ENCODE results near the gene IGFN1. TPM values are rescaled to one million over a fixed set of nuclear protein-coding genes. Genes with fewer than 3 reads are reported as not detected.

Gene IGFN1
- total and polyA plus RNA-seq, 9 of the 15 experiments (the other 6 are each of a cell fraction or from before 2014, with no cell fraction given): 0.04 TPM; not detected in 8

DNA sequence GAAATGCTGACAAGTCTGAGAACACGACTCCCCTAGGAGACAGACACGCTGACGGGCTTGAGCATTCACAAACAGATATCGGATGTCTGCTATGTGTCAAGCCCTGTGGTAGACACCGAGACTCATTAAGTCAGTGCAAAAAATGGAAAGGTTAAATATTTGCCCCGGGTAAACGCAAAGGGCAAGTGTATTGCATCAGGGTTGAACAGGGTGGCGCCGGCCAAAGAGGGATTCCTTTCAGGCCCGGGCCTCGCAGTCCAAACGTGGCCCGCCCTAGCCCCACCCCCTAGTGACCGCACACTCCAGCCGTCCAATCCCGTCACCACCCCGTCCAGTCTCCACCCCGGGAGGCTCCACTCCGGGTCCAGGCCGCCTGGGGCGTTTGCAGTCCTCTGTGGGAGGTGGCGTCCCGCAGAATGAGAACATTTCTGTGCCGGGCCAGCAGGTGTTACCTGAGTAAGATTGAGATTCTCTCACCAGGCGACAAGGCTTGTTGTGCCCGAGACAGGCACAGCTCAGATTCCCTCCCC lies 20.0 kb upstream of the IGFN1 start (continued):
- TF ChIP-seq ZFP36 (IDR thresholded peaks at IDR 0.05; ENCODE audit: low read depth, low read length, partially characterized antibody): no peak
- TF ChIP-seq MCM3 (IDR thresholded peaks at IDR 0.05): no peak
- TF ChIP-seq SMARCC2 (IDR thresholded peaks at IDR 0.05; ENCODE audit: low read depth): no peak
- no peak for TF ChIP-seq GATAD2A (IDR thresholded peaks at IDR 0.05)
- TF ChIP-seq NEUROD1 (IDR thresholded peaks at IDR 0.05; ENCODE audit: borderline replicate concordance, low read depth, low read length, partially characterized antibody): peak; percentile 37
- TF ChIP-seq EP300 (IDR thresholded peaks at IDR 0.05; ENCODE audit: low read length): peak; percentile 56
- TF ChIP-seq, protein P1, sequence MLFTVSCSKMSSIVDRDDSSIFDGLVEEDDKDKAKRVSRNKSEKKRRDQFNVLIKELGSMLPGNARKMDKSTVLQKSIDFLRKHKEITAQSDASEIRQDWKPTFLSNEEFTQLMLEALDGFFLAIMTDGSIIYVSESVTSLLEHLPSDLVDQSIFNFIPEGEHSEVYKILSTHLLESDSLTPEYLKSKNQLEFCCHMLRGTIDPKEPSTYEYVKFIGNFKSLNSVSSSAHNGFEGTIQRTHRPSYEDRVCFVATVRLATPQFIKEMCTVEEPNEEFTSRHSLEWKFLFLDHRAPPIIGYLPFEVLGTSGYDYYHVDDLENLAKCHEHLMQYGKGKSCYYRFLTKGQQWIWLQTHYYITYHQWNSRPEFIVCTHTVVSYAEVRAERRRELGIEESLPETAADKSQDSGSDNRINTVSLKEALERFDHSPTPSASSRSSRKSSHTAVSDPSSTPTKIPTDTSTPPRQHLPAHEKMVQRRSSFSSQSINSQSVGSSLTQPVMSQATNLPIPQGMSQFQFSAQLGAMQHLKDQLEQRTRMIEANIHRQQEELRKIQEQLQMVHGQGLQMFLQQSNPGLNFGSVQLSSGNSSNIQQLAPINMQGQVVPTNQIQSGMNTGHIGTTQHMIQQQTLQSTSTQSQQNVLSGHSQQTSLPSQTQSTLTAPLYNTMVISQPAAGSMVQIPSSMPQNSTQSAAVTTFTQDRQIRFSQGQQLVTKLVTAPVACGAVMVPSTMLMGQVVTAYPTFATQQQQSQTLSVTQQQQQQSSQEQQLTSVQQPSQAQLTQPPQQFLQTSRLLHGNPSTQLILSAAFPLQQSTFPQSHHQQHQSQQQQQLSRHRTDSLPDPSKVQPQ (CRISPR knock-in tag; IDR thresholded peaks at IDR 0.05; ENCODE audit: borderline replicate concordance): no peak
- TF ChIP-seq FOXK1 (CRISPR knock-in tag; IDR thresholded peaks at IDR 0.05; ENCODE audit: borderline replicate concordance): no peak
- TF ChIP-seq, protein P2, sequence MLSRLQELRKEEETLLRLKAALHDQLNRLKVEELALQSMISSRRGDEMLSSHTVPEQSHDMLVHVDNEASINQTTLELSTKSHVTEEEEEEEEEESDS (CRISPR knock-in tag; IDR thresholded peaks at IDR 0.05): no peak
- peak; percentile 68; the same call in 1 of the 2 replicates for TF ChIP-seq POLR2A (conservative IDR thresholded peaks at IDR 0.05)
- no peak for TF ChIP-seq CHD1 (IDR thresholded peaks at IDR 0.05; ENCODE audit: low read length)
- TF ChIP-seq, protein P3, sequence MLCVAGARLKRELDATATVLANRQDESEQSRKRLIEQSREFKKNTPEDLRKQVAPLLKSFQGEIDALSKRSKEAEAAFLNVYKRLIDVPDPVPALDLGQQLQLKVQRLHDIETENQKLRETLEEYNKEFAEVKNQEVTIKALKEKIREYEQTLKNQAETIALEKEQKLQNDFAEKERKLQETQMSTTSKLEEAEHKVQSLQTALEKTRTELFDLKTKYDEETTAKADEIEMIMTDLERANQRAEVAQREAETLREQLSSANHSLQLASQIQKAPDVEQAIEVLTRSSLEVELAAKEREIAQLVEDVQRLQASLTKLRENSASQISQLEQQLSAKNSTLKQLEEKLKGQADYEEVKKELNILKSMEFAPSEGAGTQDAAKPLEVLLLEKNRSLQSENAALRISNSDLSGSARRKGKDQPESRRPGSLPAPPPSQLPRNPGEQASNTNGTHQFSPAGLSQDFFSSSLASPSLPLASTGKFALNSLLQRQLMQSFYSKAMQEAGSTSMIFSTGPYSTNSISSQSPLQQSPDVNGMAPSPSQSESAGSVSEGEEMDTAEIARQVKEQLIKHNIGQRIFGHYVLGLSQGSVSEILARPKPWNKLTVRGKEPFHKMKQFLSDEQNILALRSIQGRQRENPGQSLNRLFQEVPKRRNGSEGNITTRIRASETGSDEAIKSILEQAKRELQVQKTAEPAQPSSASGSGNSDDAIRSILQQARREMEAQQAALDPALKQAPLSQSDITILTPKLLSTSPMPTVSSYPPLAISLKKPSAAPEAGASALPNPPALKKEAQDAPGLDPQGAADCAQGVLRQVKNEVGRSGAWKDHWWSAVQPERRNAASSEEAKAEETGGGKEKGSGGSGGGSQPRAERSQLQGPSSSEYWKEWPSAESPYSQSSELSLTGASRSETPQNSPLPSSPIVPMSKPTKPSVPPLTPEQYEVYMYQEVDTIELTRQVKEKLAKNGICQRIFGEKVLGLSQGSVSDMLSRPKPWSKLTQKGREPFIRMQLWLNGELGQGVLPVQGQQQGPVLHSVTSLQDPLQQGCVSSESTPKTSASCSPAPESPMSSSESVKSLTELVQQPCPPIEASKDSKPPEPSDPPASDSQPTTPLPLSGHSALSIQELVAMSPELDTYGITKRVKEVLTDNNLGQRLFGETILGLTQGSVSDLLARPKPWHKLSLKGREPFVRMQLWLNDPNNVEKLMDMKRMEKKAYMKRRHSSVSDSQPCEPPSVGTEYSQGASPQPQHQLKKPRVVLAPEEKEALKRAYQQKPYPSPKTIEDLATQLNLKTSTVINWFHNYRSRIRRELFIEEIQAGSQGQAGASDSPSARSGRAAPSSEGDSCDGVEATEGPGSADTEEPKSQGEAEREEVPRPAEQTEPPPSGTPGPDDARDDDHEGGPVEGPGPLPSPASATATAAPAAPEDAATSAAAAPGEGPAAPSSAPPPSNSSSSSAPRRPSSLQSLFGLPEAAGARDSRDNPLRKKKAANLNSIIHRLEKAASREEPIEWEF (CRISPR knock-in tag; IDR thresholded peaks at IDR 0.05): no peak
- TF ChIP-seq, protein P4, sequence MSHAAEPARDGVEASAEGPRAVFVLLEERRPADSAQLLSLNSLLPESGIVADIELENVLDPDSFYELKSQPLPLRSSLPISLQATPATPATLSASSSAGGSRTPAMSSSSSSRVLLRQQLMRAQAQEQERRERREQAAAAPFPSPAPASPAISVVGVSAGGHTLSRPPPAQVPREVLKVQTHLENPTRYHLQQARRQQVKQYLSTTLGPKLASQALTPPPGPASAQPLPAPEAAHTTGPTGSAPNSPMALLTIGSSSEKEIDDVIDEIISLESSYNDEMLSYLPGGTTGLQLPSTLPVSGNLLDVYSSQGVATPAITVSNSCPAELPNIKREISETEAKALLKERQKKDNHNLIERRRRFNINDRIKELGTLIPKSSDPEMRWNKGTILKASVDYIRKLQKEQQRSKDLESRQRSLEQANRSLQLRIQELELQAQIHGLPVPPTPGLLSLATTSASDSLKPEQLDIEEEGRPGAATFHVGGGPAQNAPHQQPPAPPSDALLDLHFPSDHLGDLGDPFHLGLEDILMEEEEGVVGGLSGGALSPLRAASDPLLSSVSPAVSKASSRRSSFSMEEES (CRISPR knock-in tag; IDR thresholded peaks at IDR 0.05): no peak
- TF ChIP-seq, protein P5, sequence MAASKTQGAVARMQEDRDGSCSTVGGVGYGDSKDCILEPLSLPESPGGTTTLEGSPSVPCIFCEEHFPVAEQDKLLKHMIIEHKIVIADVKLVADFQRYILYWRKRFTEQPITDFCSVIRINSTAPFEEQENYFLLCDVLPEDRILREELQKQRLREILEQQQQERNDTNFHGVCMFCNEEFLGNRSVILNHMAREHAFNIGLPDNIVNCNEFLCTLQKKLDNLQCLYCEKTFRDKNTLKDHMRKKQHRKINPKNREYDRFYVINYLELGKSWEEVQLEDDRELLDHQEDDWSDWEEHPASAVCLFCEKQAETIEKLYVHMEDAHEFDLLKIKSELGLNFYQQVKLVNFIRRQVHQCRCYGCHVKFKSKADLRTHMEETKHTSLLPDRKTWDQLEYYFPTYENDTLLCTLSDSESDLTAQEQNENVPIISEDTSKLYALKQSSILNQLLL (CRISPR knock-in tag; IDR thresholded peaks at IDR 0.05; ENCODE audit: borderline replicate concordance): no peak
- no peak for TF ChIP-seq RBBP5 (IDR thresholded peaks at IDR 0.05; ENCODE audit: borderline replicate concordance, insufficient read depth, low read length, poor library complexity, severe bottlenecking)
- no peak for TF ChIP-seq GTF2E2 (tag; IDR thresholded peaks at IDR 0.05)
- TF ChIP-seq SIRT6 (IDR thresholded peaks at IDR 0.05; ENCODE audit: low read depth, low read length): no peak
- no peak for TF ChIP-seq E2F3 (CRISPR knock-in tag; IDR thresholded peaks at IDR 0.05)

Measured in K562 (cell line).